GM18861 (cell line): ENCODE data around the gene PIK3IP1.

Experiments used
- ATAC-seq: cut with Tn5 transposase; IDR thresholded peaks from one replicate; pipeline ENCODE4 v1.9.1; 2021; ENCODE audit not compliant: unreplicated experiment

Gene PIK3IP1

GRCh38 chr22:31279821-31280505 lies 12.3 kb downstream of the PIK3IP1 start:
- no peak for ATAC-seq

DNA sequence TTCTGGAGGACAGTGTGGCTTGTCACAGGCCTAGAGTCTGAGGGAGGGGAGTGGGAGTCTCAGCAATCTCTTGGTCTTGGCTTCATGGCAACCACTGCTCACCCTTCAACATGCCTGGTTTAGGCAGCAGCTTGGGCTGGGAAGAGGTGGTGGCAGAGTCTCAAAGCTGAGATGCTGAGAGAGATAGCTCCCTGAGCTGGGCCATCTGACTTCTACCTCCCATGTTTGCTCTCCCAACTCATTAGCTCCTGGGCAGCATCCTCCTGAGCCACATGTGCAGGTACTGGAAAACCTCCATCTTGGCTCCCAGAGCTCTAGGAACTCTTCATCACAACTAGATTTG lies 13.0 kb downstream of the PIK3IP1 start:
- no peak for ATAC-seq

GRCh38 chr22:31278626-31279326 lies 13.5 kb downstream of the PIK3IP1 start:
- ATAC-seq: no peak

DNA sequence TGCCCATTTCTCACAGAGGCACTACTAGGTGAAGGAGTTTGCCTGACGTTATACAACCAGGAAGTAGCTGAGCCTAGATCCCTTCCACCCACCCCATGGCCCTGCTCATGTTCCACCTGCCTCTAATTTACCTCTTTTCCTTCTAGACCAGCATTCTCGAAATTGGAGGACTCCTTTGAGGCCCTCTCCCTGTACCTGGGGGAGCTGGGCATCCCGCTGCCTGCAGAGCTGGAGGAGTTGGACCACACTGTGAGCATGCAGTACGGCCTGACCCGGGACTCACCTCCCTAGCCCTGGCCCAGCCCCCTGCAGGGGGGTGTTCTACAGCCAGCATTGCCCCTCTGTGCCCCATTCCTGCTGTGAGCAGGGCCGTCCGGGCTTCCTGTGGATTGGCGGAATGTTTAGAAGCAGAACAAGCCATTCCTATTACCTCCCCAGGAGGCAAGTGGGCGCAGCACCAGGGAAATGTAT lies 14.1 kb downstream of the PIK3IP1 start:
- no peak for ATAC-seq

GRCh38 chr22:31277741-31278140 lies 14.5 kb downstream of the PIK3IP1 start:
- ATAC-seq: no peak

GRCh38 chr22:31276426-31277167 lies 15.7 kb downstream of the PIK3IP1 start:
- ATAC-seq: no peak

DNA sequence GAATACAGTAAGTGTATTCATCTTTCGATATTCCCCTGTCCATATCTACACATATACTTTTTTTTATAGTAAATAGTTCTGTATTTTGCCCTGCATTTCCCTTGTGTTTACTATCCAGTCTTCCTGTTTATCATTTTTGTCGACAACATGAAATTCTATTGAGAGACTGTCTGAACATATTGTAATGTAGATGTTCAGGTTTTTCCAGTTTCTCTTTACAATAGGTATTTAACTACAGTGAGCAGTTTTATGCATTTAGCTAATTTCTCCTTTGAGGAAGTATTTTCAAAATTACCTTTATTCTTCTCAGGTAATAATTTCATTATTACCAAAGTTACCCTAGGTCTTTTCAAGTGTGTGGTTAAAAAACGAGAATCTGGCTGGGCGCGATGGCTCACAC lies 16.7 kb downstream of the PIK3IP1 start:
- ATAC-seq: no peak

DNA sequence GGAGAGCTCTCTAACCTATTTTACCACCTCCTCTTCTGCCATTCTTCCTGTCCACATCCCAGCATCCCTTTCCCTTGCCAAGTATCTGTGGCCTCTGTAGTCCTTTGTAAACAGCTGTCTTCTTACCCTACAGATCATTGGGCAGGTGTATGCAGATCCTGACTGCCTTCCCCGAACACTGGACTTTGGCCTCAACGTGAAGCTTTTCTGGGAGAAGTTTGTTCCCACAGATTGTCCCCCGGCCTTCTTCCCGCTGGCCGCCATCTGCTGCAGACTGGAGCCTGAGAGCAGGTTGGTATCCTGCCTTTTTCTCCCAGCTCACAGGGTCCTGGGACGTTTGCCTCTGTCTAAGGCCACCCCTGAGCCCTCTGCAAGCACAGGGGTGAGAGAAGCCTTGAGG lies 17.3 kb downstream of the PIK3IP1 start:
- no peak for ATAC-seq

DNA sequence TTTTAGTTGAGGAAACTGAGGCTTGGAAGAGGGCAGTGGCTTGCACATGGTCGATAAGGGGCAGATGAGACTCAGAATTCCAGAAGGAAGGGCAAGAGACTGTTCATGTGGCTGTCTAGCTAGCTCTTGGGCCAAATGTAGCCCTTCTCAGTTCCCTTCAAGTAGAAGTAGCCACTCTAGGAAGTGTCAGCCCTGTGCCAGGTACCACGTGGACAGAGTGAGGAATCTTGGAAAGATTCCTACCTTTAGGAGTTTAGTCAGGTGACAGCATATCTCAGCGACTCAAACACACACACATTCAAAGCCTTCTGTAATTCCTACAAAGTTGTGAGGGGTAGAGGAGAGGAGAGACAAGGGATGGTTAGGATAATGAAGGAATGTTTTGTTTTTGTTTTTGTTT lies 18.3 kb downstream of the PIK3IP1 start:
- ATAC-seq: no peak

DNA sequence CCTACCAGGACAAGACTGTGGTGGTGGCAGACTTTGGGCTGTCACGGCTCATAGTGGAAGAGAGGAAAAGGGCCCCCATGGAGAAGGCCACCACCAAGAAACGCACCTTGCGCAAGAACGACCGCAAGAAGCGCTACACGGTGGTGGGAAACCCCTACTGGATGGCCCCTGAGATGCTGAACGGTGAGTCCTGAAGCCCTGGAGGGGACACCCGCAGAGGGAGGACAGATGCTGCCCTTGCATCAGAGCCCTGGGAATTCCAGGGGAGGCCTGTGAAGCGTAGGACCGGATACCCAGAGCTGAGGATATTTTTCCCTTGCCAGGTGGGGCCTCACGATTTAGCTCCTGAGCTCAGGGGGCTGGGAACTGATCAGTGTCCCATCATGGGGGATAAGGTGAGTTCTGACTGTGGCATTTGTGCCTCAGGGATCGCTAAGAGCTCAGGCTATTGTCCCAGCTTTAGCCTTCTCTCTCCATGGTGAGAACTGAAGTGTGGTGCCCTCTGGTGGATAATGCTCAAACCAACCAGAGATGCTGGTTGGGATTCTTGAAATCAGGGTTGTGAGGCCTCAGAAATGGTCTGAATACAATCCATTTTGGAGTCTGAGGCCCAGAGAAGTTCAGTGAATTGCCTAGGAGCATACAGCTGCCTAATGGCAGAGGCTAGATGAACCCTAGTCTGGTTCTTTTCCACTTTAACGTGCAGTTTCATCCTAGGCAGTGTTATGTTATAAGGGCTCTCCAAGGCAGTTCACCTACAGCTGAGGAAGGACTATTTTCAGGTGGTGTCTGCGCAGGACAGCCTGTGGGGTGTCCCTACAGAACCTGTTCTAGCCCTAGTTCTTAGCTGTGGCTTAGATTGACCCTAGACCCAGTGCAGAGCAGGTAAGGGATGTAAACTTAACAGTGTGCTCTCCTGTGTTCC lies 19.5 kb downstream of the PIK3IP1 start:
- ATAC-seq: no peak

DNA sequence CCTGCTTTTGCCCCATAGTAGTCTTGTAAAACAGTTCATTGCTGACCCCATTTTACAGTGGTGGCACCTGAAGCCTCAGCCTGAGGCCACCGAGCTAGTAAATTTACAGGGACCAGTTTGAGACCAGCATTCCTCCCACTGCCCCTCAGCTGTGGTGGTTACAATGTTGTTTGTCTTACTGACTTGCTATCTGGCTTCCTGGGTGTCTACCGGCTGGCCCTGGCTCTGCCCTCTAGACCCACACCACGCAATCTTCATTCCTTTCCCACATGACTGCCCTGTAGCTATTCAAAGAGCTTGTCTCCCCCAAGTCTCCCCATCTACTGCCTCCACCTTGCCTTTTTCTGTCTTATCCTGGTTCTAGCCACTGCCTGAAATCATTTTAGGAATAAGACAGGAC lies 20.8 kb downstream of the PIK3IP1 start:
- ATAC-seq: no peak

DNA sequence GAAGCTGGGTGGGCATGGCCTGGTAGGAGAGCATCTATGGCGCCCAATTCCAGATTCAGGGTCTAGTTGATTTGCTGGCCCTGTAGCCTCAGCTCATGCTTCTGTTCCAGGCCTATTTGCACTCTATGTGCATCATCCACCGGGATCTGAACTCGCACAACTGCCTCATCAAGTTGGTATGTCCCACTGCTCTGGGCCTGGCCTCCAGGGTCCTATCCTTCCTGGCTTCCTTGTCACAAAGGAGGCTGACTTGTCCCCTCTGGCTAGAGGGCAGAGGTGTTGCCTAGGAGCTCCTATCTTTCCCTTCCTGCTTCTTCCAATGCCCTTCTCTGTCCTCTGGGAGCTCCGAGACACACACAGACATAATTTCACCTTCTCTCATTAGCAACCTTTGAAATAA lies 21.3 kb downstream of the PIK3IP1 start:
- ATAC-seq: no peak

- ATAC-seq: no peak
These were observed 22.3 kb downstream of the PIK3IP1 start for GRCh38 chr22:31269892-31270579.

GRCh38 chr22:31268281-31268680 lies 24.0 kb downstream of the PIK3IP1 start:
- no peak for ATAC-seq

DNA sequence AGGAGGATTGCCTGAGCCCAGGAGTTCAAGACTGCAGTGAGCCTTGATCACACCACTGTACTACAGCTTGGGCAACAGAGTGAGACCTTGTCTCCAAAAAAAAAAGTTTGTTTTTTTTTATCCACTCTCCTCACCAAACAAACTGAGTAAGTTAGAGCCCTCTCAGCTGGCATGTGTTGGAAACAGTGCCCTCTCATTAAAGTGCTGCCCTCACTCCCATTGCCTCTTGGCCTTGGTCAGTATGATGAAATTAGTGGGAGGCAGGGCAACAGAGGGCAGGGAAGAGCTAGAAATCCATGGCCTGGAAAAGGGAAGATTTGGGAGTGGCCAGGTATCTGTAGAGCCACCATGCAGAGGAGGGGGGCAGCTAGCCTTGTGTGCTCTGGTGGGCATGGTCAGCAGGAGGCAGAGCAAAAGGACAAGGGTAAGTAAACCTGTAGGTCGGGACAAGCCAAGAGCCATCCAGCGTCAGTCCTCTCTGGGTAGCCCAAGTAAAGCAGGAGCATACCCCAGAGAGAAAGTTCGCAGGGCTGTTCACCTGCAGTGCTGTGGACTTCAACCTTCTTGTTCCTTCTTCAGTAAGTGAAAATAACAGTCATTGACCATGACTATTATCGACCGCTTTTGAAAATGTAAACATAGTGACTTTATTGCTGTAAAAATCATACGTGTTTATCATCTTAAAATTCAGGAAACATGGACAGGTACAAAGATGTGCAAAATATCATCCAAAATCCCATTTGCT lies 28.2 kb downstream of the PIK3IP1 start:
- no peak for ATAC-seq

- ATAC-seq: no peak
These were observed 29.8 kb downstream of the PIK3IP1 start for GRCh38 chr22:31262312-31263133.

DNA sequence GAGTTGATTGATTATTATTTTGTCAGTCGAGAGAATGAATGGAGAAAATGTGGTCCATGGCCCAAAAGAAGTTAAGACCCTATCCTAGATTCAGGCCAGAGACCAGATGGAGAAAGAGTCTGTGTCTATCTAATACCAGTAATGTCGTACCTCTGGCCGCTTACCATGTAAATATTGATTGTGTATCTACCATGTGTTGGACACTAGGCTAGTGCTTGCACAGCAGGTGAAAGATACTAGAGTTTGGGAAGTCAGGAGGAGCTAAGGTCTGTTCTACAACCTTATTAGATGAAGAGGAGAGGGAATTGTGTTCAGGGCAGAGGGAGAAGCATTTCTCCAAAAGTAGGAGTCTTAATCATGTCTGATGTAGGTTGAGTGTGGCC lies 31.8 kb downstream of the PIK3IP1 start:
- ATAC-seq: no peak

GRCh38 chr22:31259798-31260473 lies 32.4 kb downstream of the PIK3IP1 start:
- ATAC-seq: no peak
